ENCODE measurements around the gene CDH13.

DNA sequence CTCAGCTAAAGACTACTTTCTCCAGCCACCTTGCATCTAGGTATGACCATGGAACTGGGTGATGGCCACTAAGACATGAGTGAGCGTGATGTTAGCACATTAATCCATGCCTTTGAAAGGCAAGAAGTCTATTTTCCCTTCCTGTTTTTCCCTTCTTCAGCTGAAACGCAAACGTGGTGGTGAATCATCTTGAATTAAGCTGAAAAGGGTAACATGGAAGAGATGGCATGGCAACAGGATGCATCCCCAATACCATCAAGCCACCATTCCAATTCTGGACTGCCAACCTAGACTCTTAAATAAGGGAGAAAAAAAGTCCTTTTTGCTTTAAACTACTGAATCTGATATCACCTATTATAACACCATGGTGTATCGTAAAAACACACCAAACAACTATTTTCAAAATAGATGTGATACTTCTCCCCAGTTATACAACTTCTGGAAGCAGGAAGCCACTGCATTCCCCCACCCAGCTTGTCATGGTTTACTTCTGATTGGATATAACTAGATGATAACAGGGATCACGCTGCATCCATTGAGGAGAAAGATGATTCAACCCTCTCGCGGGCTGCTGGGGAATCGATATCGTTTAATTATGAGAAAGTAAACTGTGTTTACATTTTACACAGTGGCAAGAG is 368.6 kb downstream of the CDH13 start:
- TF ChIP-seq CTCF (conservative IDR thresholded peaks at IDR 0.05) (no peak), ZFX (IDR thresholded peaks at IDR 0.05) (no peak)
